SW 1271 (cell line): Measurements from ENCODE around the gene DPF3.
A peak's percentile ranks its signal among the peaks of the same experiment; 100 is the strongest.

Experiments
- DNase-seq, 2 experiments: peaks; one replicate each; lab custom pipeline; 2025; lab: John Stamatoyannopoulos, UW

DPF3 gene

DNA sequence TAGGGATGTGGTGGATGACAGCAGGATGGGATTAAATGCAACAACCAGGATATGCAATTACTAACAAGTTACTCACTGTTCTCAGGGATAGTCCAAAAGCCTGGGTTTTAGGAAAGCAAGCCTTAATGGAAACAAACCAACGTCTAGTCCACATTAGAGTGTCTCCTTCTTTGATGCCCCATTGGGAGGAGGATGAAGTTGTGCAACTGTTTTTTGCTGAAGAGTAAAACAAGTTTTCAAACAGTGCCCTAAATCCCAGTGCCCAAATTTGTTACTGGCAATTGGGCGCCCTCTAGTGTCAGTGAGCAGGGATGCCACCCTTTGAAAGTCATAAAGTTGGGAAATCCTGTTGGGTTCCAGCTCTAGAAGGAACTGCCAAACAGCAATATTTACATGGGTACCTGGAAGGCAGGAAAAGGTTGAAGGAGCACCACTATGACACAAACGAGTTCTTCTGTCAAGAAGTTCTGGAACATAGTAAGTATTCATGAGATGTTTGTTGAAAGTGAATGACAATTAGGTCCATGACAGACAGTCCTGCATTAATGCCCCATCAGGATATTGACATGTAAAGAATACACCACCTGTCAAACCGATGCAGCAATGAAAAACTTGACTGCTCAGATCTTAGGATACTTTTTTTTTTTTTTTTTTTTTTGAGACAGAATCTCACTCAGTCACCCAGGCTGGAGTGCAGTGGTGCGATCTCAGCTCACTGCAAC, 11.1 kb upstream of the DPF3 start:
- peak in 1 of 2 experiments; percentile 71 for DNase-seq

DNA sequence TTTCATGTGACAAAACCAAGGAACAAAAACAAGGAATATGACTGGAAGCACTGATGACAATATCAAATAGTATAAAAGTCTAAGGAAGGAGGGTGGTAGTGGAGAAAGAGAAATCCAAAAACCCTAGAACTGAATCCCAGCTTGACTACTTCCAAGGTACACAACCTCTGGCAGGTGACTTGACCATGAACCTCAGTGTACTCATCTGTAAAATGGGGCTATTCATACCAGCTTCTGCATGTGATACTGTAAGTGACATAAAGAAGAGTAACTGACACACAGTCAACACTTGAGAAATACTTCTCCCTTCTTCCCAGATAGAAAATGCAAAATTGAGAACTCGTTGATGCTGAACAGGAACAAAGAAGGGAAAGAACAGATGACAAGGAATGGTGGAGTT, 10.3 kb upstream of the DPF3 start:
- DNase-seq, result no peak

DNA sequence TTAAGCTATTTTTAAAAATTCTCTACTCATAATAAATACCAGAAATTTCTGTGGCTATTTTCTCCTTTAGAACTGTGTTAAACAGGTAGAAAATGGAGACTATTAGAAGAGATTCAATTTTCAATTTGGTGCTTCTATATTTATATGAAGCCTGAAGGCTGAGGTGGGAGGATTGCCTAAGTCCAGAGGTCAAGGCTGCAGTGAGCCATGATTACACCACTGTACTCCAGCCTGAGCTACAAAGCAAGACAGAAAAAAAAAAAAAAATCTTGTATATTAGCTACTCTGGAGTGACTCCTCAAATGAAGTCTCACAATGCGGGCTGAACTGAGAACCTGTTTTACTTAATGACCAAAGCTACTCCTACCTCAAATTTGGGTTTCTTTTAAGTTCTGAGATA, 9.8 kb upstream of the DPF3 start:
- no peak for DNase-seq

DNA sequence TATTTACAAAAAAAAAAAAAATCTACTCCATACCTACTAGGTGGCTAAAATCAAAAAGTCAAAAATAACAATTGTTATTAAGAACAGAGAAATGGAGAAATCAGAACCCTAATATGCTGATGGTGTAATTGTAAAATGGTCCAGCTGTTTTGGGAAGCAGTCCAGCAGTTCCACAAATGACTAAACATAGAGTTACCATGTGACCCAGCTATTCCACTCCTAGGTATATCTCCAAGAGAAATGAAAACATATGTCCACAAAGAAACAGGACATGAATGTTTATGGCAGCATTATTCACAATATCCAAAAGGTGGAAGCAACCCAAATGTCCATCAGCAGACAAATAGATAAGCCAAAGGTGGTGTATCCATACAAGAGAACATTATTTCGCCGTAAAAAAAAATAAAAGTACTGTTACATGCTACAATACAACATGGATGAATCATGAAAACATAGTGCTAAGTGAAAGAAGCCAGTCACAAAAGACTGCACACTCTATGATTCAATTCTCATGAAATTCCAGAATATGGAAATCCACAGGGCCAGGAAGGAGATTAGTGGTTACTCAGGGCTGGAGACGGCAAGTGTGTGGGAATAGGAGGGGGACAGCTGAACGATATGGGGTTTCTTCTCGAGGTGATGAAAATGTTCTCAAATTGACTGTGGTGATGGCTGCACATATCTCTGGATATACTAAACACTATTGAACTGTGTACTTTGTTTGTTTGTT, 9.1 kb upstream of the DPF3 start:
- no peak for DNase-seq

DNA sequence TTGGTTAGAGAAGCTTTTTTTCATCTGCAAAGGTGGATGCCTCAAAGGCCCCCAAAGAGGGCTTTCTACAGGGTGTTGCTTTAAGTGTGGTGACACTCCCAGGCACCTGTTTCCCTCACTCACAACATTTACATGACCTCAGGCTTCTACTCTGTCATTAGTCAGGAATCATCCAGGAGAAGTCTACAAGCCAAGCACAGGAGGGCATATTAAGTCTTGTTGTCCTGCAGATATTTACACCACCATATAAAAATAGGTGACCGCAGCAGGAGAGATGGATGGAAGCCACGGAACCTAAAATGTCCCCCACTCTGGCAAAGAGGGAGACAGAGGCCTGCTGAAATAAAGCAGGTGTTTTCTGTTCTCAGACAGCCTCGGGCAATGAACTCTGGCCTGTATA, 7.5 kb upstream of the DPF3 start:
- no peak for DNase-seq

DNA sequence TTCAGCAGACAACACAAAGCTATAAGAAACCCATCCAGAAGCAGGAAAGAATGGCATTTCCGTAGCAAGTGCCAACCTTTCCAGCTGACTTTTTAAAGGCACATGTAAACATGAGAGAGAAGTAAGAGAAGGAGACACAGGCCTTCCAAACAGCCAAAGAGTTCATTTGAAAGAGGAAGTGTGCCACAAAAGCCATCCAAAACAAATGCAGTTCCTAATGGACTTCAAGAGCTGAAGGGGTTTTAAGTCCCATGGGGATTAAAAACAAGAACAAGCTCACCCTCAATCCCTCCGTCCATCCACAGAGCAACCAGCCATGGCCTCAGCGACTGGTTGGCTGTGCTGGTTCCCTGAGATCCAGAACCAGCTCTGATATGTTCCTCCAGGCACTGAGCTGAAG, 4.5 kb upstream of the DPF3 start:
- no peak for DNase-seq

DNA sequence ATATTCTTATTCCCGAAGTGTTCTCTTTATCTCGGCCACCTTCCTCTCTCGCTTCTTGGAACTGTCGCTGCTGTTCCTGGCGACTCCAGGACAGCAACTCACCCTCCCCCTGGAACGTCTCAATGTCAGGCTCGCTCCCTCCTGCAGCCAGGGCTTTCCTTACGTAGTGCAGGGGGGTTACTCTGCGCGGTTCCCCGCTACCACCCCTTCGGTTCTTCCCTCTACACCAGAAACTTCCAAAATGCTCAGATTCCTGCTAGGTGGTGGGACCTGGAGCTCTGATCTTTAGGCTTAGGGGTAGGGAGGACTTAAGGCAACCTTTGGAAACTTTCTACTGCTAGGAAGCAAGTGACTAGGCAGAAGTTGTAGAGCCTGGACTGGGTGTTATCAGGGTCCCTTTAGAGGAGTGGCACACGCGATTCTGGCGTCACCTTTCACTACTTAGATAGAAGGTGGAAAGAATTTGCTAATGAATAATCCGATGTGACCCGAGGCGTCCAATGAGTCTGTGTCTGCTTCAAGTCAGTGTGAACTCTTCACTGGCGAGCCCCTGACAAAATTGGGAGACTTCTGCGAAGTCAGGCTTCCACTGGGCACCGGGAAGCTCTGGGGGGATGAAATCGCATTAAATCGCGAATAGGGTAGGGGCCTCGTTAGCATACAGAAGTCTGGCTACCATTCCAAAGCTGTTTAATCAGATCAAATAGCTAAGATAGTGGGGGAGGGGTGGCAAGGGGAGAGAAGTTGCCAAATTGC, 900 bp upstream of the DPF3 start:
- no peak for DNase-seq

DNA sequence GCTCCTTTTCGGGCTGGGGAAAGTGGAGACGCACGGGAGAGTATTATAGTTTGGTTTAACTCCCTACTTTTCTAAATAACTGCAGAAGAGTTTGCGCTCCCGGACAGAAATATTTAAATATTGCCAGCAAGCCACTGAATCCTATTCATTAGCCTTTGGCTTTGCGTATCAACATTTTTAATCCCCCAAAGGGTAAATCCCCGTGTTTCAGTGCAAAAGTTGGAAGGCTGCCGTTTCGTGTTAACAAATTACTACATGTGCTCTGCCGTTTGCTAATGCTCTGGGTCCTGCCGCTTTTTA, 372 bp upstream of the DPF3 start:
- DNase-seq, result no peak

DNA sequence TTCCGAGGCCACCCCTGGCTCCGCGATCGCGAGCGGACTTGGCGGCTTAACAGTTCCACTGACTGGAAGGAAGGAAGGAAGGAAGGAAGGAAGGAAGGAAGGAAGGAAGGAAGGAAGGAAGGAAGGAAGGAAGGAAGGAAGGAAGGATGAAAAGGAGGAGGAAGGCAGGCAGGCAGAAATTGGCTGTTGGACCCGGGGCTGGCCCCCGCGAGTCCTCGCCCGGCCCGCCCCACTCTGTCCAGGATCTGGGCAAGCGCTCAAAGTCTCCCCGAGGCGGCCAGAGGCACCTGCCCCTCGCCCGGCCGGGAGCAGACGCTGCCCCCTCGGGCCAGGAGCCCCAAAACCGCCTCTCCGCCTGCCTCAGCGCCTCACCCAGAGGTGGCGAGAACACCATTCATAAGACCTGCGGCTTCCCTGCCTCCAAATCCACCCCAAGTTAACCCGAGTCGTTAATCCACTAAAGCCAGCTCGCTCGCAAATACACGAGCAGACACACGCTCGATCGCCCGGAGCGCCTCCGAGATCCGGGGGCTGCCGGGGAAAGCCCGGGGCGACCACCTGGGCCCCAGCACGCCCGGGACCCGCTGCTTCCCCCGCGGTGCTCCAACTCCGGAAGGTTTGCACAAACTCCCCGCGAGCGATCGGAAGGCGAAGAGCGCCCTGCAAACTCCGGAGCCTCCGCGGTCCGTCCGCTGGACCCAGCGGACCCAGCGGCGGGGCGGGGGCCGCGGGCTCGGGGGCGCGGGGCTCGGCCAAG, 844 bp downstream of the DPF3 start:
- no peak for DNase-seq

DNA sequence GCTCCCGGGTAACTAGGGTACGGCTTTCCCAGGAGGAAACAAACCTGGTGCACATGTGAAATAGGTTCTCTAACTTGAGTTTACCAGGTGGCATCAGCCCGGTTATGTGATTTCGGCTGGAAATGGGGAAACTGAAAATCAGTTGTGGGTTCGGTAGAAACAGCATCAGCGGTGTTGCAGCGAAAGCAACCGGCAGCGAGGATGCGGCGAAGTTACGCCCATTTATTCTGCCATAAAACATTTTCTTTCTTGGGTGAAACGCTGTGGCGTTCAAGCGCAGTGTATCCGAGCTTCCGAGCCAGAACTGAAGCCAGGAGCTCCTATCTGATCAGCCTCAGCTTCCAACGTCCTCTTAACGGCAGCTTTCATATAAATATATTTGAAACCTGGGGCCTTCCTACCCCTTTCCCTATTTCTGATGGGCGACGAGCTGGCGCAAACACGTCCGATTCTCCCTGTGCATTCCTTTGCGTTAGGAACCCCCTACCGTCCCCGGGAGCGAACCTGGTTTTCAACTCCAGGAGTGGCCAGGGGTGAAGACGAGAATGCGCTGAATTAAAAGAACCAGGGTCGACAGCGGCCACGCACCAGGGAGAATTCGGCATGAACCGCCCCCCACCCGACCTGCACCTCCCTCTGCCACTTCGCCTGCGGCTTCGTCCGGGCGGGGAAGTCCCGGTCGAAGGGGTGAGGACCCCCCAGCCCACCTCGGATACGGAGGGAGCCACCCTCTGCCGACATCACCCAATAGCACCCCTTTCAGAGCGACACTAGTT, 1.6 kb downstream of the DPF3 start:
- DNase-seq, result no peak

DNA sequence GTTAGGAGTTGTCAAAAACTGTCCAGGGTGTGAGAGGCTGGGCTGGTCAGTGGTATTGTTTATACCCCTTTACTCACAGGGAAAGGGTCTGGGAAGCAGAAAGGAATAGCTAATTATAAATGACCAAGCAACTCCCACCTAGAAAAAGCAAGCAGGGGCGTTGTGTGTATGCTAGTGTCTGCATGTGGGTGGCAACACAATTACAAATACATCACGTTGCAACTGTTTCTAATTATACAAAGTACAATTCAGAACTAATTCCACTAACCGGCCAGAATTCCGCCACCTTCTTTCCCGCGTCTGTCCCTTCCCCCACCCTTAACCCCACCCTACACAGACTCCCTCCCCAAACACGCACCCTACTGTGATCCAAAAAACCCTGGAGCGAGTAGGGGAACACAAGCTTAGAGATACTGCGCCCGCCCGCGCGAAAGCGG, 2.2 kb downstream of the DPF3 start:
- DNase-seq, result no peak

DNA sequence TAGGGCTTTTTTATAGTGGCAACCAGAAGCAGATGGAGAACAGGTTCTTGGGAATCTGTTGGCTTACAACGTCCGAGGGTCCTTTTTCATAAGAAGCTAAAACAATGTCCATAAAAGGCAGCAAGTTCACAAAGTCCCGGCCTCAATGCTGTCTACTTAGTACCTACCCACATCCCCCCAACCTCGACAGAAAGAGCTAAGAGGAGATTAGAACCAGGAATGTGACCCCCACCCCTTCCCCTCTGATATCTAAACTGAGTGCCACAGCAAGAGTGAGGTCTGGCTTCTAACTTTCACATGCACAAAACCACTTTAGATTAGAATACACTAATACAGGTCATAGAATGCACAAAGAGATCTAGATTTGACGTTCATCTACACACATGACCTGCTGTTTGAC, 4.5 kb downstream of the DPF3 start:
- DNase-seq, result no peak

DNA sequence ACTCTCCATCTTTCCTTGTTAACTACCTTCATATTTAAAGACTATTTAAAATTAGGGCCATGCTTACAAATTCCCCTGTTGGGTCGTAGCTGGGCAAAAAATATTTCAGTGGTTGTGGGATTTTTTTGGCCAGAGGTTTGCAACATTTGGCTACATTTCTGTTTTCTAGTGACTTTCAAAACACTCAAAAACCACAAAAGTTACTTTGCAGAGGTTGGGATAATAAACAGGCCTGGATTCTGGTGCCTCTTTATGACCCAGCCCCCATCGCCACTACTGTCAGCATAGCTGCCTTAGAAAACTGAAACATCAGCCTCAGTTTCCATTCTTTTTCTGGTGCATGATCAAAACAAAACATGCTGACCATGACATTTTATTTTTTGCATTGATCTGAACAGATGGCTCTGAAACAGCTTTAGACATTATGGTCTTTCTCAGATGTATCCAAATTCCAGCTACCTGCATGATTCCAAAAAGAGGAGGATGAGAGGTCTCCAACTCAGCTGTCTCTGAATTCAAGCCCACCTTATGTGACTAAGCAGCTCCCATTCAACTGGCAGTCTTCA, 5.2 kb downstream of the DPF3 start:
- no peak for DNase-seq

DNA sequence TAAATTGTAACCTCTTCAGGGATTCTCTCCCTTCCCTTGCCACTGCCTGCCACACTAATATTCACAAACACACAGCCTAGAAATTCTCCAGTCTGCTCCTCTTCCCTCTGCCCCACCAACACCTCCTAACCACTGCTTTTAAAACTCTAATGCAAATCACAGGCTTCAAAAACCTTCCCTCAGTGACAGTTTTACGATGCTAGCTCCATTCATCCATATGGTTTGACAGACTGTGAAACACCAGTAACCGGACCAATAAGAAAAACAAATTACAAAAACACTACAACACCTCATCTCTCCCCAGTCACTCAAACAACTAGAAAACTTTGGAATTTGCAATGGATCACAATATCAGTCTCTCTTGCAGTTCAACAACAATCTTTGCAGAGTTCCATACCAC, 5.7 kb downstream of the DPF3 start:
- no peak for DNase-seq

DNA sequence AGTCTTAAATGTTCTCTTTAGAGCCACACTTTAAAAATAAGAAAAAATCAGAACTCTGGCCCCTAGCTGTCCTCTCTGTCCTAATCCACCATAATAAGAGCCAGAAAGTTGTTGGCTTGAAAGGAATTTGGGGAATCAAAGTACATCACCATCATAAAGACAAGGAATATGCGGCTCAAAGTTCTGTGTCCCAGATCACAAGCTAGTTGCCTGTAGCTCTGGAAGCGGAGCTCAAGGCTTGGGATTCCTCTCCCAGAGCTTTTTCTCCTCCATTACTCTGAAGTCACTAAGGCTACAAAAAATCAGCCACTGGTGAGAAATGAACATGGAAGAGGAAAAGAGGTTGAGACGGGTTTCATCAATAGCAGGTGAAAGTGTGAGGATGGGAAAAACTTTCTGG, 6.4 kb downstream of the DPF3 start:
- no peak for DNase-seq

DNA sequence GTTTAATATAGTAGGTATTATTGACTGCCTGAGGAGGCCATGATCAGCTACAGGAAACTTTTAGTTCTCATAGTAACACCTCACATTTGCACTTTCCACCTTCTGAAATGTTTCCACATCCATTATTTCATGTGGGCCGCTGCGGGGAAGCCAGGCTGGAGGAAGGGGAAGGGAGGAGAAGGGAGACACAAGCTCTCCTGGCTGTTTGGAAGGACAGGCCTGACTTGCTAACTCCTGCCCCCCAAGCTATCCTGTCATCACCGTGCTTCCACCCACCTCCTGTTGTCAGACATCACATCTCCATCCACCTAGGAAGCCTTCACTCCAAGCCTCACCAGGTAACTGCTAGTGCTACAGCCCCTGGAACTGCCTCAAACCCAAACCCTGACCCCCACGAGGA, 9.5 kb downstream of the DPF3 start:
- DNase-seq, result no peak

DNA sequence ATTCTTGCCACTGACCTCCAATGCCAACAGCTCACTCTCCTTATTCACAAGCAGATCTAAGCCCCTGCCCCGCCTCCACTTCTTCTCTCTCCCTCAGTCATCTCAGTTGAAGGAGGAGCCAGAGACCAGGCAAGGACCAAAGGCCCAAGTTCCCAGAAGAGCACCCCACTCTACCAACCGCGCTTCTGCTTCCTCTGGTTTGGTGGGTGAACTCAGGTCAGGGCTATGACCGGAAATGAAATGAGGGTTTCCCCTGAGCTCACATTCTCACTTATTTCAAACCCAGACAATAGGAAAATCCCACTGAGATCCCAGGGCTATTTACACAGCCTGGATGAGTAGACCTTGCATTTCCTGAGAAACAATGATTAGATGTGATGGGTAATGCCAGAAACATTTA, 9.9 kb downstream of the DPF3 start:
- no peak for DNase-seq

DNA sequence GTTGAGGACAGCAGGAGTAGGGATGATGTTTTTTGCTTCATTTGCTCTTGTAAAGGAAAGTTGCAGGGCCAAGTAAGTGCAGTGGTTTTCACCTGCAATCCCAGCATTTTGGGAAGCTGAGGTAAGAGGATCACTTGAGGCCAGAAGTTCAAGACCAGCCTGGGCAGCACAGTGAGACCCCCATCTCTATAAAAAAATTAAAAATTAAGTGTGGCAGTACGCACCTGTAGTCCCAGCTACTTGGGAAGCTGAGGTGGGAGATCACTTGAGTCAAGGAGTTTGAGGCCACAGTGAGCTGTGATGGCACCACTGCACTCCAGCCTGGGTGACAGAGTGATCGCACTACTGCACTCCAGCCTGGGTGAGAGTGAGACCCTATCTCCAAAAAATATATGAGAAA, 10.8 kb downstream of the DPF3 start:
- no peak for DNase-seq

DNA sequence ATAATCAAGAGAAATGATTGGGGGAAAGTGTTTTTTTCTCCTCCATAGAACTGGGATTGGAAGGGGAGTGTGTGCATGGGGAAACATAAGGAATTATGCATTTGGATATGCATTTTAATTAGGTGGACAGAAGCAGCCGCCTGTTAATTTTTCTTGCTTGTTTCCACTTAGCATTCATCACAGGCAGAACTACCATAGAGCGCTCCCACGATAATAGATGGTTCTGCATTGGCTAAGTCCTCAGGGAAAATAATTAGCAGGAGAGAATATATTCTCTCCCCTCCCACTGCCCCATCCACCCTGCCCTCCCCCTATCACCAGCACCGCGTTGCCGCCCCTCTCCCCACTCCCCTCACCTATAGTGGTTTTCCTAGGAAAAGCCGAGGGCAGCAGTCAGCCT, 11.4 kb downstream of the DPF3 start:
- no peak for DNase-seq

DNA sequence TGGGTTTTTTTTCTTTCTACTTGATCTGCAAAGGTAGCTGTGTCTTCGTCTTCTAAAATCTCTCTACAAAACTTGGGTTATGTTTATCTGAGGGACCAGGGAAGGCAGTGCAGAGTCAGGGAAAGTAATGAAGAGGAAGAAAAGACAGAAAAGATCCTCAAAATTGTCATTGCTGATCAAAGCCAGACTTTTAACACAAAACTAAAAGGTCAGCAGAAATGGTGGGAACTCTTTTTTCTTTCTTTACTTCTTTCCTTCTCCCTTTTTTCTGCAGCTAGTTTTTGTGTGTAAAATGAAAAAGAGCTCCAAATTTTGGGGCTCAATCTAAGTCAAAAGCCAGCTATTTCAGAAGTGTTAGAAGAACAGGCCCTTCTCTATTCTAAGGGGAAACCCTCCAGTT, 11.9 kb downstream of the DPF3 start:
- no peak for DNase-seq

DNA sequence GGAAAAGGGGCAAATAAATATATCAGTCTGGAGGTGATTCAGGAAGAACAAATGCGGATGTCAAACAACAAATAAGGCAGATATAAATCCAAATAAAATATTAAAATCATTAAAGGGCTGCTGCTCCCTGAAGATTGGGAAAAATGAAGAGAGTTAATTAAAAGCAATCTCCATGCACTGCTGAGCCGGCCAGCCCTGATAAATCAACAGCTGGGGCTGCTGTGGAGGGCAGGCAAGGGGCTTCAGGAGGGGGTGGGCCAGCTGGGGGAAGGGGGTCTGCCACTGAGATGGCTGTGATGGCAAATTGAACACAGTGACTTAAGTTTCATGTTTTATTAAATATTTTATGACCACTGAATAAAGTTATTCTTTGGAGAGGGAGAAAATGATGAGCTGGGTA, 12.4 kb downstream of the DPF3 start:
- DNase-seq, result no peak

DNA sequence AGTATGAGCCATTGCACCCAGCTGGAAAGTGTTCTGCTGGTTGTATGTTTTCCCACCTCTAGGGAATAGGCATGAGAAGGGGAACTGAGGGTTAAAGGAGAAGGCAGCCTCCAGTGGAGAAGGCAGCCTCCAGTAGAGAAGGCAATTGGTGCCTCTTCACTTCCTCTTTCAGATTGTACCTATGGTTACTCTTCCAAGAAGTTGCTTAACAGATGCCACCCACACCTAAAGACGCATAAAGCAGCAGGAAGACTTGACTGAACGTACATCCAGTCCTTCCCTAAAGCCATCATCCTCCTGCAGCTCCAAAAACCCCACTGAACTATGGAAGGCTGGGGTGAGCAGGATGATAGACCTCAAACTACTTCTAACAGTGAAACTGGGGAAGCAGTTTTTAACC, 13.1 kb downstream of the DPF3 start:
- no peak for DNase-seq
